Natural killer cell (primary cell): Measurements from ENCODE around the gene NAT16. TPM values are rescaled to one million over a fixed set of nuclear protein-coding genes. Genes with fewer than 3 reads are reported as not detected.
"Not testable (repeated sequence)": the region's sequence is repeated elsewhere in the genome, so short reads cannot be mapped to it uniquely, and the experiment has no call there.

Experiments
- ATAC-seq, 3 donors: fragments of 150-1000 bp in 2 of 3; fragments of 200-7000 bp in 1 of 3; cut with Tn5 transposase; 1 replicate in 1 of 3; 2 replicates in 2 of 3; pipeline ENCODE4 v1.10.0; 2021; ENCODE audit warnings: mild to moderate bottlenecking in 2 of 3, moderate library complexity in 2 of 3
- DNase-seq, 2 donors: peaks; one replicate each; pipeline versions ENCODE4 v3.0.0 to v3.0.0-alpha.2; 2013 to 2021; ENCODE audit warnings: mixed read lengths in 1 of 2
- H3K27ac ChIP-seq: one replicate; pipeline ENCODE4 v1.5.1; 2013; ENCODE audit warnings: mild to moderate bottlenecking, low read length
- H3K27me3 ChIP-seq: one replicate; pipeline ENCODE4 v1.6.1; 2013; ENCODE audit warnings: low read length; ENCODE audit not compliant: control insufficient read depth, insufficient read depth
- H3K36me3 ChIP-seq: one replicate; pipeline ENCODE4 v1.6.1; 2013; ENCODE audit warnings: low read length; ENCODE audit not compliant: control insufficient read depth, insufficient read depth
- H3K4me1 ChIP-seq: one replicate; pipeline ENCODE4 v1.6.1; 2013; ENCODE audit warnings: low read length; ENCODE audit not compliant: control insufficient read depth, insufficient read depth
- H3K4me3 ChIP-seq: one replicate; pipeline ENCODE4 v1.5.1; 2013; ENCODE audit warnings: low read length
- H3K9me3 ChIP-seq: one replicate; pipeline ENCODE4 v1.6.1; 2013; ENCODE audit warnings: low read length; ENCODE audit not compliant: control insufficient read depth, insufficient read depth
- H3K27ac Mint-ChIP-seq, 2 donors: one replicate each; pipeline ENCODE4 v1.8.0; 2022; ENCODE audit warnings: mild to moderate bottlenecking in 2 of 2, mixed read lengths in 2 of 2, moderate library complexity in 1 of 2
- H3K27me3 Mint-ChIP-seq, 2 donors: one replicate each; pipeline ENCODE4 v1.8.0; 2022; ENCODE audit warnings: low read depth in 2 of 2, mixed read lengths in 2 of 2
- H3K36me3 Mint-ChIP-seq: one replicate; pipeline ENCODE4 v1.8.0; 2022; ENCODE audit warnings: mixed read lengths
- H3K4me1 Mint-ChIP-seq, 2 donors: one replicate each; pipeline ENCODE4 v1.8.0; 2022; ENCODE audit warnings: mixed read lengths in 2 of 2
- H3K4me3 Mint-ChIP-seq: one replicate; pipeline ENCODE4 v1.8.0; 2022; ENCODE audit warnings: mild to moderate bottlenecking, moderate library complexity, mixed read lengths
- H3K9me3 Mint-ChIP-seq, 2 donors: one replicate each; pipeline ENCODE4 v1.8.0; 2022; ENCODE audit warnings: mixed read lengths in 2 of 2
- CTCF ChIP-seq: fragments of 200-600 bp; IDR thresholded peaks from one replicate; pipeline ENCODE4 v1.8.0; 2022; ENCODE audit warnings: antibody characterized with exemption
- WGBS: methylation state at CpG from one replicate; pipeline ENCODE4 v1.1.7; 2013; ENCODE audit warnings: missing lambda C conversion rate; ENCODE audit not compliant: insufficient coverage; 5-methylcytosine and 5-hydroxymethylcytosine counted together
- intact Hi-C: fragments of 100-400 bp; cut with micrococcal nuclease; formaldehyde crosslinking; loops from one replicate; pipeline ENCODE4 v1.14.2; 2022
- total RNA-seq, 4 donors: library from RNA; stranded (reverse); fragments of 120-200 nt in 1 of 4; gene quantifications; one replicate each; pipeline versions ENCODE4 v1.2.3 to v1.2.4, GENCODE V29; 2013 to 2022

NAT16 gene
- total RNA-seq, 3 donors from 2014 or later (not counting 1 experiment from before 2014, with no cell fraction given): not detected

- intact Hi-C loops: no loop called here
- Histone ChIP-seq H3K36me3 (no peaks in the 10 kb centered on the region), H3K9me3 (no peaks in the 10 kb centered on the region), H3K4me1 (peaks cover 16% of the 10 kb centered on the region), H3K27ac (no peak overlapping the region), H3K4me3 (no peak overlapping the region), H3K27me3 (peaks cover 17% of the 10 kb centered on the region)
- H3K9me3 Mint-ChIP-seq: no peaks in the 10 kb centered on the region
- ATAC-seq (no peak), DNase-seq (no peak)
- peaks cover 16 to 33% of the 10 kb centered on the region in 2 donors for H3K27me3 Mint-ChIP-seq
- no peak overlapping the region for H3K27ac Mint-ChIP-seq
- peaks cover 0 to 9% of the 10 kb centered on the region in 2 donors for H3K4me1 Mint-ChIP-seq
- no peak overlapping the region for H3K4me3 Mint-ChIP-seq
- no peaks in the 10 kb centered on the region for H3K36me3 Mint-ChIP-seq
- WGBS: 76% methylated on average over 2 of the region's 2 CpGs
- TF ChIP-seq CTCF: no peak
Measured at GRCh38 chr7:101200504-101200861, 20.4 kb upstream of the NAT16 start.

DNA sequence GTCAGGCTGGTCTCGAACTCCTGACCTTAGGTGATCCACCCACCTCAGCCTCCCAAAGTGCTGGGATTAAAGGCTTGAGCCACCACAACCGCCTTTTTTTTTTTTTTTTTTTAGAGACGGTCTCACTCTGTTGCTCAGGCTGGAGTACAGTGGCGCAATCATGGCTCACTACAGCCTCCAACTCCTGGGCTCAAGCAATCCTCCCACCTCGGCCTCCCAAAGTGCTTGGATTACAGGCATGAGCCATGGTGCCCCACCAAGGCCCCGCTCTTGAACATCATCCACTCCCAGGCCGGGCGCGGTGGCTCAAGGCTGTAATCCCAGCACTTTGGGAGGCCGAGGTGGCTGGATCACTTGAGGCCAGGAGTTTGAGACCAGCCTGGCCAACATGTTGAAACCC, 19.4 kb upstream of the NAT16 start:
- H3K4me1 Mint-ChIP-seq, DNase-seq, H3K9me3 ChIP-seq, H3K9me3 Mint-ChIP-seq, H3K36me3 ChIP-seq, intact Hi-C loops, H3K36me3 Mint-ChIP-seq, H3K4me3 Mint-ChIP-seq, H3K27ac Mint-ChIP-seq, ATAC-seq, H3K27ac ChIP-seq, H3K4me3 ChIP-seq: not testable (repeated sequence)
- H3K4me1 ChIP-seq: peaks cover 16% of the 10 kb centered on the region
- peaks cover 17% of the 10 kb centered on the region for H3K27me3 ChIP-seq
- H3K27me3 Mint-ChIP-seq: peaks cover 16 to 33% of the 10 kb centered on the region in 2 donors
- WGBS: 90% methylated on average over 10 of the region's 10 CpGs

- intact Hi-C loops: no loop called here
- peaks cover 11% of the 10 kb centered on the region for H3K4me1 ChIP-seq
- no peaks in the 10 kb centered on the region for H3K36me3 ChIP-seq
- peaks cover 0 to 9% of the 10 kb centered on the region in 2 donors for H3K4me1 Mint-ChIP-seq
- H3K4me3 ChIP-seq: no peak overlapping the region
- peaks cover 17% of the 10 kb centered on the region for H3K27me3 ChIP-seq
- H3K4me3 Mint-ChIP-seq: no peak overlapping the region
- no peak overlapping the region for H3K27ac ChIP-seq
- no peaks in the 10 kb centered on the region for H3K36me3 Mint-ChIP-seq
- DNase-seq (no peak), ATAC-seq (no peak)
- peaks cover 7 to 26% of the 10 kb centered on the region in 2 donors for H3K27me3 Mint-ChIP-seq
- TF ChIP-seq CTCF: no peak
- WGBS: 80% methylated on average over 14 of the region's 14 CpGs
- H3K9me3 ChIP-seq: no peaks in the 10 kb centered on the region
- no peaks in the 10 kb centered on the region for H3K9me3 Mint-ChIP-seq
- no peak overlapping the region for H3K27ac Mint-ChIP-seq
Measured at GRCh38 chr7:101198476-101198875, 18.4 kb upstream of the NAT16 start.

DNA sequence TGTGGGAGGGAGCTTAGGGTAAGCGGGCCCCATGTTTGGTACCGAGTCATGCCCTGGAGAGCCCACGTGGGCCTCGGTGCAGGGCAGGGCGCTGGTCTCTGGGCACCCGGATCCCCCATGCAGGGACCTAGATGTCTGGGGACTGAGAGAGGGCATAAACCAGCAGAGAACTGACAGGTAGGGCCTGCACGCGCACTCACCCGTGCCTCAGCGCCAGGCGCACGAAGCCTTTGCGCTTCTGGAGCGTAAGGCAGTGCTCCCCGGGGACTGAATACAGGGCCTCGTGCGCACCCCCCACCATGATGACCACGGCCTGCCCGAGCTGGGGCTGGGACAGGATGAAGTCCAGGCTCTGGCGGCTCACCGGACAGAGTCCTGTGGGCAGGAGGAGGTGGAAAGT, 17.9 kb upstream of the NAT16 start:
- no peaks in the 10 kb centered on the region for H3K9me3 ChIP-seq
- no peak for DNase-seq
- intact Hi-C loops: no loop called here
- peaks cover 15% of the 10 kb centered on the region for H3K27me3 ChIP-seq
- H3K4me3 ChIP-seq: no peak overlapping the region
- H3K36me3 ChIP-seq: no peaks in the 10 kb centered on the region
- H3K27ac Mint-ChIP-seq: no peak overlapping the region
- H3K4me1 Mint-ChIP-seq: peaks cover 0 to 9% of the 10 kb centered on the region in 2 donors
- WGBS: 75% methylated on average over 19 of the region's 21 CpGs
- no peak for TF ChIP-seq CTCF
- no peaks in the 10 kb centered on the region for H3K36me3 Mint-ChIP-seq
- H3K9me3 Mint-ChIP-seq: no peaks in the 10 kb centered on the region
- H3K4me3 Mint-ChIP-seq: no peak overlapping the region
- no peak for ATAC-seq
- H3K4me1 ChIP-seq: peaks cover 11% of the 10 kb centered on the region
- no peak overlapping the region for H3K27ac ChIP-seq
- H3K27me3 Mint-ChIP-seq: peaks cover 6 to 26% of the 10 kb centered on the region in 2 donors
